GM23248 (cell line): Measurements from ENCODE around the gene SND1.

Experiments
- EZH2 ChIP-seq: fragments of 200-600 bp; sonication (generic); IDR thresholded peaks from 2 replicates; pipeline ENCODE4 v1.6.1; 2018; ENCODE audit warnings: antibody characterized with exemption, mild to moderate bottlenecking; ENCODE audit not compliant: insufficient read depth, poor library complexity, severe bottlenecking
- EZH2phosphoT487 ChIP-seq: fragments of 200-600 bp; sonication (generic); IDR thresholded peaks from 2 replicates; pipeline ENCODE4 v1.6.1; 2018; ENCODE audit warnings: antibody characterized with exemption, moderate library complexity, mild to moderate bottlenecking, low read depth; ENCODE audit not compliant: insufficient read depth

- TF ChIP-seq EZH2 (no peak), EZH2phosphoT487 (no peak)
Measured at GRCh38 chr7:128029405-128029995, 377.5 kb downstream of the SND1 start.
